SU-DHL-6 (cell line): ENCODE measurements around the gene H2AZ2.

ENCODE experiments used
- H2AFZ ChIP-seq: fragments of 200-600 bp; sonication (generic); 2 replicates; pipeline ENCODE4 v1.6.1; 2014; ENCODE audit warnings: low read depth, mild to moderate bottlenecking, moderate library complexity, mixed read lengths, antibody characterized with exemption, low read length; ENCODE audit not compliant: severe bottlenecking
- H3F3A ChIP-seq: fragments of 200-600 bp; shearing (Covaris generic); 2 replicates; pipeline ENCODE4 v1.6.0; 2016; ENCODE audit warnings: antibody characterized with exemption, mild to moderate bottlenecking; ENCODE audit not compliant: insufficient read depth
- H3K27ac ChIP-seq: fragments of 200-600 bp; sonication (generic); 2 replicates; pipeline ENCODE4 v1.5.1; 2016; ENCODE audit warnings: low read depth, mild to moderate bottlenecking, low read length, moderate library complexity, mixed read lengths
- H3K27me3 ChIP-seq: fragments of 200-600 bp; sonication (generic), shearing (Covaris generic); 2 replicates; pipeline ENCODE4 v1.6.0; 2014; ENCODE audit warnings: mild to moderate bottlenecking, low read length
- H3K36me3 ChIP-seq: fragments of 200-600 bp; sonication (generic); 2 replicates; pipeline ENCODE4 v1.6.1; 2014; ENCODE audit warnings: mild to moderate bottlenecking, low read length, mixed read lengths
- H3K4me2 ChIP-seq: fragments of 300-600, 200-600 bp; shearing (Covaris generic), sonication (generic); 2 replicates; pipeline ENCODE4 v1.6.0; 2014; ENCODE audit warnings: low read length, low read depth, mild to moderate bottlenecking; ENCODE audit not compliant: poor library complexity, severe bottlenecking
- H3K4me3 ChIP-seq: fragments of 200-600 bp; sonication (generic); 2 replicates; pipeline ENCODE4 v1.5.1; 2014; ENCODE audit warnings: antibody characterized with exemption, low read length, mild to moderate bottlenecking, mixed read lengths; ENCODE audit not compliant: insufficient read depth, poor library complexity, severe bottlenecking
- H3K79me2 ChIP-seq: fragments of 200-600 bp; sonication (generic); 2 replicates; pipeline ENCODE4 v1.6.1; 2014; ENCODE audit warnings: mild to moderate bottlenecking, low read length, moderate library complexity; ENCODE audit not compliant: insufficient read depth
- H3K9ac ChIP-seq: fragments of 200-600 bp; sonication (generic); 2 replicates; pipeline ENCODE4 v1.7.0; 2014; ENCODE audit warnings: mild to moderate bottlenecking, low read length
- H3K9me2 ChIP-seq: fragments of 200-600 bp; sonication (generic); replicated peaks from 2 replicates; pipeline ENCODE4 v1.6.1; 2014; ENCODE audit warnings: low read length; ENCODE audit not compliant: insufficient read depth
- H3K9me3 ChIP-seq: fragments of 200-600 bp; sonication (generic); 2 replicates; pipeline ENCODE4 v1.6.1; 2014; ENCODE audit warnings: low read length, mixed read lengths; ENCODE audit not compliant: insufficient read depth
- H4K20me1 ChIP-seq: fragments of 200-600 bp; sonication (generic); 2 replicates; pipeline ENCODE4 v1.6.1; 2014; ENCODE audit warnings: low read depth, mild to moderate bottlenecking, antibody characterized with exemption, low read length, moderate library complexity, mixed read lengths
- CTCF ChIP-seq: fragments of 200-600 bp; sonication (generic); IDR thresholded peaks from one replicate; pipeline ENCODE4 v1.5.1; 2017; ENCODE audit warnings: antibody characterized with exemption, mild to moderate bottlenecking, low read length, moderate library complexity; ENCODE audit not compliant: insufficient read depth, poor library complexity, severe bottlenecking
- EZH2phosphoT487 ChIP-seq: fragments of 200-600 bp; sonication (generic), shearing (Covaris generic); conservative IDR thresholded peaks from 2 replicates; pipeline ENCODE4 v1.6.1; 2018; ENCODE audit warnings: mild to moderate bottlenecking, antibody characterized with exemption, low read length, moderate library complexity, mixed read lengths

The H2AZ2 gene

GRCh38 chr7:44794331-44794730 lies 53.6 kb downstream of the H2AZ2 start:
- peaks cover 40% of the 10 kb centered on the region for H3K79me2 ChIP-seq
- no peak overlapping the region for H3K4me3 ChIP-seq
- no peak overlapping the region for H3K9ac ChIP-seq
- H3K36me3 ChIP-seq: peaks cover 17% of the 10 kb centered on the region
- H3K9me2 ChIP-seq: no peaks in the 10 kb centered on the region
- no peak for TF ChIP-seq CTCF
- no peak for TF ChIP-seq EZH2phosphoT487
- H3K9me3 ChIP-seq: no peaks in the 10 kb centered on the region
- peaks cover 17% of the 10 kb centered on the region for H4K20me1 ChIP-seq
- H2AFZ ChIP-seq: no peak overlapping the region
- H3K4me2 ChIP-seq: no peak overlapping the region
- no peak overlapping the region for H3K27ac ChIP-seq
- no peaks in the 10 kb centered on the region for H3K27me3 ChIP-seq
- H3F3A ChIP-seq: peaks cover 48% of the 10 kb centered on the region

DNA sequence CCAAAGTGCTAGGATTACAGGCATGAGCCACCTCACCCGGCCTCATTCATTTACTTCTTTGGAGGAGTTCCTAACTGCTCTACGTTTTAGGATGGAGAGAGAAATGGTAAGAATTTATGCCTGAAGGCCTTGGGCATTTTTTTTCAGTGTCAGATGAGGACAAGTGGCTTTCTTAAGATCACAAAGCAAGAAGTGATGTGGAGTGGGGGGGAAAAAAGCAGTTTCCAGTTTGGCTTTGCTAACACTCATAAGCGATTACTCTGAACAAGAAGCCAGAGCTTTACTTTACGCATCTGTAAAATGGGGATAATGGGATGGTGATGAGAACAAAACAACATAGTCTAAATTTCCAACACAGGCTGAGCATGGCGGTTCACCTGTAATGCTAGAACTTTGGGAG lies 54.0 kb downstream of the H2AZ2 start:
- Histone ChIP-seq H3K9me3 (no peaks in the 10 kb centered on the region), H3K27me3 (no peaks in the 10 kb centered on the region), H2AFZ (no peak overlapping the region), H3K79me2 (peaks cover 36% of the 10 kb centered on the region), H3K27ac (no peak overlapping the region), H3K4me3 (no peak overlapping the region), H3K36me3 (peaks cover 13% of the 10 kb centered on the region), H3K9ac (no peak overlapping the region), H3K9me2 (no peaks in the 10 kb centered on the region), H3K4me2 (no peak overlapping the region), H3F3A (peaks cover 44% of the 10 kb centered on the region), H4K20me1 (peaks cover 13% of the 10 kb centered on the region)
- TF ChIP-seq EZH2phosphoT487 (no peak), CTCF (no peak)

- H4K20me1 ChIP-seq: no peaks in the 10 kb centered on the region
- no peak for TF ChIP-seq EZH2phosphoT487
- TF ChIP-seq CTCF: no peak
- H3K27me3 ChIP-seq: no peaks in the 10 kb centered on the region
- H2AFZ ChIP-seq: no peak overlapping the region
- H3K27ac ChIP-seq: no peak overlapping the region
- H3K9me2 ChIP-seq: no peaks in the 10 kb centered on the region
- no peak overlapping the region for H3K4me3 ChIP-seq
- no peaks in the 10 kb centered on the region for H3K9me3 ChIP-seq
- peaks cover 21% of the 10 kb centered on the region; the same call in 1 of the 2 replicates for H3F3A ChIP-seq
- no peaks in the 10 kb centered on the region for H3K36me3 ChIP-seq
- peaks cover 13% of the 10 kb centered on the region for H3K79me2 ChIP-seq
- H3K9ac ChIP-seq: no peak overlapping the region
- H3K4me2 ChIP-seq: no peak overlapping the region
Observed at GRCh38 chr7:44791278-44792219, 56.3 kb downstream of the H2AZ2 start.
